ENCODE results near the gene CDC45.

- TF ChIP-seq CTCF (IDR thresholded peaks at IDR 0.05) = no peak
- no peak for TF ChIP-seq POLR2A (IDR thresholded peaks at IDR 0.05)
Observed at GRCh38 chr22:19513823-19514222, 34.1 kb downstream of the CDC45 start.
